ENCODE data around the gene MAPK8IP3. TPM values are rescaled to one million over a fixed set of nuclear protein-coding genes. Genes with fewer than 3 reads are reported as not detected.

Gene MAPK8IP3
- polyA plus RNA-seq, 3 donors: 1.1 to 185 (median 2.1) TPM

- Histone ChIP-seq H3K36me3 (replicated peaks in 1 of 2; ENCODE audit: control insufficient read depth in 1 of 2, insufficient read depth in 2 of 2, low read length in 2 of 2) (peaks cover 81 to 95% of the 10 kb centered on the region in 2 donors), H3K4me1 (ENCODE audit: control insufficient read depth in 1 of 2, insufficient read depth in 2 of 2, low read length in 2 of 2) (no peaks in the 10 kb centered on the region), H3K27ac (ENCODE audit: low read depth in 1 of 2, low read length in 2 of 2) (no peak overlapping the region), H3K4me2 (replicated peaks; ENCODE audit: extremely low read depth, low read length, poor library complexity, severe bottlenecking) (no peak overlapping the region), H4K20me1 (ENCODE audit: insufficient read depth, low read length) (peaks cover 56% of the 10 kb centered on the region), H3K9me3 (replicated peaks in 1 of 2; ENCODE audit: control insufficient read depth in 1 of 2, insufficient read depth in 1 of 2, low read length in 2 of 2) (no peaks in the 10 kb centered on the region), H3K27me3 (ENCODE audit: control insufficient read depth in 2 of 2, insufficient read depth in 2 of 2, low read length in 2 of 2) (no peaks in the 10 kb centered on the region), H3K79me2 (ENCODE audit: insufficient read depth, low read length) (peaks cover 8% of the 10 kb centered on the region), H3K4me3 (replicated peaks in 1 of 3; ENCODE audit: low read depth in 2 of 3, low read length in 3 of 3) (no peak overlapping the region), H3K9ac (ENCODE audit: insufficient read depth, low read length, poor library complexity, severe bottlenecking) (no peak overlapping the region), H2AFZ (ENCODE audit: insufficient read depth, low read depth, low read length, poor library complexity, severe bottlenecking) (no peak overlapping the region)
- no peaks in the 10 kb centered on the region for H3K9me3 Mint-ChIP-seq
- H3K27me3 Mint-ChIP-seq (ENCODE audit: low read depth in 3 of 3): no peaks in the 10 kb centered on the region
- TF ChIP-seq, protein P1, sequence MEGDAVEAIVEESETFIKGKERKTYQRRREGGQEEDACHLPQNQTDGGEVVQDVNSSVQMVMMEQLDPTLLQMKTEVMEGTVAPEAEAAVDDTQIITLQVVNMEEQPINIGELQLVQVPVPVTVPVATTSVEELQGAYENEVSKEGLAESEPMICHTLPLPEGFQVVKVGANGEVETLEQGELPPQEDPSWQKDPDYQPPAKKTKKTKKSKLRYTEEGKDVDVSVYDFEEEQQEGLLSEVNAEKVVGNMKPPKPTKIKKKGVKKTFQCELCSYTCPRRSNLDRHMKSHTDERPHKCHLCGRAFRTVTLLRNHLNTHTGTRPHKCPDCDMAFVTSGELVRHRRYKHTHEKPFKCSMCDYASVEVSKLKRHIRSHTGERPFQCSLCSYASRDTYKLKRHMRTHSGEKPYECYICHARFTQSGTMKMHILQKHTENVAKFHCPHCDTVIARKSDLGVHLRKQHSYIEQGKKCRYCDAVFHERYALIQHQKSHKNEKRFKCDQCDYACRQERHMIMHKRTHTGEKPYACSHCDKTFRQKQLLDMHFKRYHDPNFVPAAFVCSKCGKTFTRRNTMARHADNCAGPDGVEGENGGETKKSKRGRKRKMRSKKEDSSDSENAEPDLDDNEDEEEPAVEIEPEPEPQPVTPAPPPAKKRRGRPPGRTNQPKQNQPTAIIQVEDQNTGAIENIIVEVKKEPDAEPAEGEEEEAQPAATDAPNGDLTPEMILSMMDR (IDR thresholded peaks at IDR 0.05): no peak
- no peak overlapping the region for H3K4me3 Mint-ChIP-seq
- intact Hi-C loops (cut with micrococcal nuclease): no loop called here
- no peaks in the 10 kb centered on the region for H3K4me1 Mint-ChIP-seq
- peaks cover 56 to 94% of the 10 kb centered on the region in 2 donors for H3K36me3 Mint-ChIP-seq
- H3K27ac Mint-ChIP-seq: peak overlapping the region in 1 of 7 donors; percentile 48
- no peak for DNase-seq
- 97% methylated on average over 14 of the region's 17 CpGs for WGBS (ENCODE audit: insufficient coverage)
Measured at GRCh38 chr16:1817716-1818115, 111.7 kb downstream of the MAPK8IP3 start.

DNA sequence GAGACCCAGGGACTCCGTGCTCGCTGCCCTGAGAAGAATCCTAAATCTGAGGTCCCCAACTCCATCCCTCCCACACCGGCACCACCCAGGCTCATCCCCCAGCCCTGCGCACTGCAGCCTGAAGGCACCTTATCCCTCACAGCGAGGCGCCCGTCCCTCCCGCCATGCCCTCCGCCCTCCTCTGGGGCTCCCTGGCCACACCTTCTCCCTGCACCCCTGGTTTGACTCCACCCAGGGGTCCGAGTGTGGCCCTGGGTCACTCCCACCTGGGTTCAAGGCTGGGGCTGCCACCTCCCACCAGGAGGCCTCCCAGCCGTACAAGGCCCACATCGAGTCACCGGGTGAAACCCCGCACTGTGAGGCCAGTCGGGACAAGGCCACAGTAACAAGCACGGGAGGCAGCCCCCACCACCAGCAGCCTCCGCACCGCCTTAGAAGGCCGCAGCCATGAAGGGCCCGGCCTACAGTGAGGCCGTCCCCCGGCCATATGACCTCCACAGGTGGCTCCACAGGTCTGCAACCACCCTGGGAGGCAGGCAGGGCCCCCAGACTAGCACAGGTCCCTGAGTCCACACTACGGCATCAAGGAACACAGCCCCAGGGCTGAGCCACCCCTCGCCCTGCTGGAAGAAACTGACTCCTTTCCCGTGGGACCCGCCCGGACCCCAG lies 112.3 kb downstream of the MAPK8IP3 start:
- Histone ChIP-seq H3K79me2 (ENCODE audit: insufficient read depth, low read length) (peaks cover 11% of the 10 kb centered on the region), H3K9ac (ENCODE audit: insufficient read depth, low read length, poor library complexity, severe bottlenecking) (no peak overlapping the region), H3K4me1 (ENCODE audit: control insufficient read depth in 1 of 2, insufficient read depth in 2 of 2, low read length in 2 of 2) (no peaks in the 10 kb centered on the region), H3K9me3 (replicated peaks in 1 of 2; ENCODE audit: control insufficient read depth in 1 of 2, insufficient read depth in 1 of 2, low read length in 2 of 2) (no peaks in the 10 kb centered on the region), H3K27ac (ENCODE audit: low read depth in 1 of 2, low read length in 2 of 2) (no peak overlapping the region), H3K4me2 (replicated peaks; ENCODE audit: extremely low read depth, low read length, poor library complexity, severe bottlenecking) (no peak overlapping the region), H3K36me3 (replicated peaks in 1 of 2; ENCODE audit: control insufficient read depth in 1 of 2, insufficient read depth in 2 of 2, low read length in 2 of 2) (peaks cover 79 to 93% of the 10 kb centered on the region in 2 donors), H4K20me1 (ENCODE audit: insufficient read depth, low read length) (peaks cover 54% of the 10 kb centered on the region), H3K27me3 (ENCODE audit: control insufficient read depth in 2 of 2, insufficient read depth in 2 of 2, low read length in 2 of 2) (no peaks in the 10 kb centered on the region), H2AFZ (ENCODE audit: insufficient read depth, low read depth, low read length, poor library complexity, severe bottlenecking) (no peak overlapping the region), H3K4me3 (replicated peaks in 1 of 3; ENCODE audit: low read depth in 2 of 3, low read length in 3 of 3) (no peak overlapping the region)
- intact Hi-C loops (cut with micrococcal nuclease): no loop called here
- H3K27me3 Mint-ChIP-seq (ENCODE audit: low read depth in 3 of 3): no peaks in the 10 kb centered on the region
- DNase-seq: no peak
- H3K4me3 Mint-ChIP-seq: no peak overlapping the region
- H3K4me1 Mint-ChIP-seq: no peaks in the 10 kb centered on the region
- 98% methylated on average over 27 of the region's 27 CpGs for WGBS (ENCODE audit: insufficient coverage)
- H3K9me3 Mint-ChIP-seq: no peaks in the 10 kb centered on the region
- H3K27ac Mint-ChIP-seq: no peak overlapping the region
- peaks cover 54 to 92% of the 10 kb centered on the region in 2 donors for H3K36me3 Mint-ChIP-seq
- TF ChIP-seq, protein P1 (IDR thresholded peaks at IDR 0.05): no peak
